ENCODE results near the gene CROCC2.

CROCC2 gene

DNA sequence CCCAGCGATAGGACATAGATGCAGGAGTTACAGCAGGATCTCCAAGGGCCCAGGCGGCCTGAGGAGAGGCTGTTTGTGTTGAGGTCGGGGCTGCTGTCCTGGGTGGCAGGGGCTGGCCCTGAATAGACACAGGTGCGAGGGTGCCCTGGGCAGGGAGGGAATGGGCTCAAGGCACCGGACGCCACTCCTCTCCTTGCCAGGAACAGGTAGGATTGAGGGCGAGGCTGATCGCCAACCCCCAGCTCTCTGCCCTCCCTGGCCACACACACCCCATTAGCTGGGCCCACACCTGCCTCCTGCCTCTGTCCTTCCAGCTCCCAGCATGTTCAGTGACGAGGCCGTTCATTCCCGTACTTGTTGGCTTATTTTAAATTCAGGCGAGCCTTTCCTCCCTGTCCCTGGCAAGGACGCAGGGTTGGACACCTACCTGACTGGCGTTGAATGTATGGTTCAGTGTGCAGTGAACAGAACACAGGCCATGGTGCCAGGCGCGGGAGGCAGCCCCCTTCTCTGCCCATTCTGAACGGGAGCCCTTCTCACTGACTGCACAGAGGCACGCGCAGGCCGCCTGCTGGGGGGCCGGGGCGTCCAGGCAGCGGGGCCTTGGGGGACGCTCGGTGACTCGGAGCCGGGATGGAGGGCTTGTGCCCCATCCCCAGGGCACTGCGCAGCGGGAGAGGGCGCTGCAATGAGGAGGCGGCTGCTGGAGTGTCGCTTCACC, 51.0 kb downstream of the CROCC2 start:
- ATAC-seq (no peak), DNase-seq (no peak)

DNA sequence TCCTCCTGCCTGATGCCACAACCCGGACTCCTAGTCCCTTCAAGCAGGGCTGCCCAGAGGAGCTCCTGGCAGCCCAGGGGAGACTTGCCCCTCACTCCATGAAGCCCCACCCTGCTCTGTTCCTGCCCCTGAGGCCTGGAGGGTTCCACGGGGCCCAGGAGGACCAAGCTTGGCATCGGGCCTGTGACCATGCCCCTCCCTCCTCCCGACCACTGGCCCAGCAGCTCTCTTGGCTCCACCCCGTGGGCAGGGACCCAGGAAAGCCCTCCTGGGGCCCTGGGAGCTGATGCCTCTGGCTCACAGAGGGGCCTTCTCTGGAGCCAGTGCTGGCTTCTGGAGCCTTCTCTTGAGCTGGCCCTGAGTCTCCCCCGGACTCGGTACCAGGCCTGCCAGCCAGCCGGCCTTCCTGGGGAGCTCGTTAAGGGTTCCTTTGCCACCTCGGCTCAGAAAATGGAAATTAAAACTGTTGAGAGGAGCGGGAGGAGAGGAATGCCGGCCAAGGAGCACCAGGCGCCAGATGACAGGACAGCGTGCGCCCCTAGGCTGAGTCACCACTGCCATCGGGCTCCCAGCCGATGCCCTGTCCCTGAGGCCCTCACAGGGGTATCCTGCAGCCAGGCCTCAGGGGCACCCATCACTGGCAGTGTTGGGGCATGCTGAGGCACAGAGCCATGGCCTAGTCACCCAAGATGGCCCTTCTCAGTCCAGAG, 51.7 kb downstream of the CROCC2 start:
- no peak for DNase-seq
- ATAC-seq: no peak

DNA sequence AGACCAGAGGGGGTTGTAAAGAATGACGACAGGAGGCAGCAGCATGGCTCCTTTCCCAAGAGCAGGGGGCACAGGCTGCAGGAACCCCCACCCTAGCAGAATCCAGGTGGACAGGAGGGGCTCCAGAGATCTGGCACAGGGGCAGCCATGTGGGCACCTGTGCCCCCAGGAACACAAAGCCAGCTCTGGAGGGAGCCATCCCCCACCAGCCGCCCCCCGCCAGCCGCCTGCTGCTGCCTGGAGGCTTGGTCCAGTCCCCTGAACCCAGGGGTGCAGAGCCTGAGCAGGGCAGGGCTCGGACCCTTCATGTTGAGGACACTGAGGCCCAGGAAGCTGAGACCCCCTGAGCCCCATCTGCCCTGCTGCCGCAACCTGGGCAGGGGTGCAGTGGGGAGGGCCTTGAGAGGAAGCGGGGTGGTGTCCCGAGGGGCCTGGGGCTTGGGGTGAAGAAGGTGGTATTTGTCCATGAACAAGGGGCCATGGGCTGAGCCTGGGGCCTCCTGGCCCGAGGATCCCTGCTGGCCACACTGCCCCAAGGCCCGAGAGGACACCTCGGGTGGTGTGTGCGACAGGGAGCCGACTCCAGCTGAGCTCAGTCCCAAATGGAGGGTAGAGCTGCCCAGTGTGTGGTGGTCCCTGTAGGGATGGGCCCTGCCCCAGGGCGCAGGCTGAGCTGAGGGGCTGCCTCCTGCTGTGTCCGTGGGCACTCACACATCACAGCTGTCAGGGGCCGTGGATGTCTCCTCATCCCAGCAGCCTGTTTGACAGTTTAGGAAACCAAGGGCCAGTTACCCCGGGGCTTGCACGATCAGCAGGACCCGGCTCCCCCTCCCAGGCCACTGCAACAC, 52.5 kb downstream of the CROCC2 start:
- ATAC-seq: no peak
- no peak for DNase-seq

DNA sequence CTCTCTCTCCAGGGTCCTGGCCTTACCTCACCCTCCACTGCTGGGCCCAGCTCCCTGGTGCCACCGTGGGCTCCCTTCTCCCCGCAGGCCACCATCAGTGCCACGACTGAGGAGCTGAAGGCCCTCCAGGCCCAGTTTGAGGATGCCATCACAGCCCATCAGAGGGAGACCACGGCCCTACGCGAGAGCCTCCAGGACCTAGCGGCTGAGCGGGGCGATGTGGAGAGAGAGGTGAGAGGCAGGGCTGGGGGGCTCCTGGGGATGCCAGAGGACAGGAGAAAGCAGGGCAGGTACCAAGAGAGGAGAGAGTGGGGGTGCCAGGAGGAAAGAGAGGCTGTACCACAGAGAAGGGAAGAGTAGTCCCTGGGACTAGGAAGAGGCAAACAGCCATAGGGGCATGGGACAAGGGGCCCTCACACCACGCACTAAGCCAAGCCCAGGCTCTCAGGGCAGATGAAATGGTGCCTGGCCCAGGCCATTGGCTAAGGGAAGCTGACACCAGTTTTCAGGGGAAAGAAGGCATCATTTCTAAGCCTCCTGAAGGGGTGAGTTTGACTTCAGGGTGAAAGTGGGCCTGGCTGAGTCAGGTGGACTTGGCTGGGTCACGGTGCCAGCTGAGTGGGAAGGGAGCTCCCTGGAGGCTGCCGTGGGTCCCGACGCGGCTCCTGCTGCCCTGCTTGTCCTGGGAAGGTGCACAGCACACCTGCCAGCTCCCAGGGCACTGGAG, 53.2 kb downstream of the CROCC2 start:
- no peak for ATAC-seq

DNA sequence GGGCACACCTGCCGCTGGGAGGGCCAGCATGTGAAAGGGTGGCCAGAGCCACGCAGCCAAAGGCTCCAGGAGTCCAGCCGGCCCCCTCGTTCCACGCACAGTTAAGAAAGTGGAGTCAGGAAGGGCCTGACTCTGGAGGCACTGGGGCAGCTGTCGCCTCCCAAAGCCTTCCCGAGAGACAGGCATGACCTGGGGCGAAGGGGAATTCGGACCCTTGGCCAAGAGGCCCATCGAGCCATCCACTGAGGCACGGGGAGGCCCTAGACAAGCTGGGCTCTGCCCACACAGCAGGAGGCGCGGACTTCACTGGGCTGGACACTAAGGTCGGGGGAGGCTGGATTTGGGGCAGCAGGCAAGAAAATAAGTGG, 53.8 kb downstream of the CROCC2 start:
- ATAC-seq: no peak
- DNase-seq: no peak

More for the DNA sequence above, 53.2 kb downstream of the CROCC2 start:
- DNase-seq: no peak

DNA sequence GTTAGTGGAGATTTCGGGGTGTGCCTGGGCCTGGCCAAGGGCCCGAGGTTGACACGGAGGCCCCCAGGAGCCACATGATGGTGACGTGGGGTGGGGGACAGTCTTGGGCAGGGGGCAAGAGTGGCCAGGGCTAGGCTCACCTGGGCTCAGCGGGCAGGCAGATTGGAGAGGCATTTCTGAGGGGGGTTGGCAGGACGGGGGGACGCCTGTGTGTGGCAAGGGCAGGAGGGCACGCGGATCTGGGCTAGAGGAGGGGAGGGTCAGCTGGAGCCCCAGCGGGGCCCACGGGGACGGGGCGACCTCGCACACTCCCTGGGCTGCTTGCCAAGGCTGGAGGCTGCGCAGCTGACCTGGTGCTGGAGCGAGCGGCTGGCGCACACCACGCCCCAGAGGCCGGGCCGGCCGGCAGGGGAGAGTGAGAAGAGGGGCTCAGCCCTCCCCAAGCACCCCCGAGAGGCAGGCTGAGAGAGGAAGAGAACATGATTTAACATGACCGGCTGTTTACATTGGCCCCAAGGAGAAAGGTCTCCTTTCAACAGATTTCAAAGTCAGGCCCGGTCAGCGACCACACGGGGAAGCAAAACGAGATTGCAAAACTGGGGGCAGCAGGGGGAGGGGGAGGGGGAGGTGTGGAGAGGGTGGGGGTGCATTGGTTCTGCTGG, 54.3 kb downstream of the CROCC2 start:
- no peak for DNase-seq
- ATAC-seq: no peak

DNA sequence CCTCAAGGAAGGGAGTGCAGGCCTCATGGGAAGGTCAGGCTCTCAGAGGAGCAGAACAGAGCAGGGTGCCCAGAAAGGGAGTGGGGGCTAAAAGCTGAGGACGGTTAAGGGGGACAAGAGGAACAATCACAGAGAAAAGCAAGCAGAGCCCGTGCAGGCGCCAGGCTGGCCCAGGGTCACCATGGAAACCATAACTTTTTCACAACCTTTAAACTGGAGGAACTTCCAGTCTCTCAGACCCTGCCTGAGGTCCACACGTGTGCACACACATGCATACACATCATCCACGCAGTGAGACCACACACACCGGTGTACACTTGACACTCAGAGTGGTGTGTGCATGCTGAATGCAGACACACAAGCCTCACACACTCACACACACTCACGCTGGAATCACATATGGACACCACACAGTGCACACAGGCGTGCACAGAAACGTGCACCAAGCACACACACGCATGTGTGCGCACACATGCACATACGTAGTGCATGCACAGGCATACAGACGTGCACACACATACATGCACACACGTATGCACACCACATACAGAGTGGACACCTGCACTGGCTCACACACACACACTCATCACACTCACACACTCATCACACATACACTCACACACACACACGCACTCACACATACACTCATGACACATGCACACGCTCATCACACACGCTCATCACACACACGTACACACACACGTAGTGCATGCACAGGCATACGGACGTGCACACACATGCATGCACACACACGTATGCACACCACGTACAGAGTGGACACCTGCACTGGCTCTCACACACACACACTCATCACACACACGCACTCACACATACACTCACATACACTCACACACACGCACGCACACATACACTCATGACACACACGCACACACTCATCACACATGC, 55.1 kb downstream of the CROCC2 start:
- ATAC-seq: no peak

DNA sequence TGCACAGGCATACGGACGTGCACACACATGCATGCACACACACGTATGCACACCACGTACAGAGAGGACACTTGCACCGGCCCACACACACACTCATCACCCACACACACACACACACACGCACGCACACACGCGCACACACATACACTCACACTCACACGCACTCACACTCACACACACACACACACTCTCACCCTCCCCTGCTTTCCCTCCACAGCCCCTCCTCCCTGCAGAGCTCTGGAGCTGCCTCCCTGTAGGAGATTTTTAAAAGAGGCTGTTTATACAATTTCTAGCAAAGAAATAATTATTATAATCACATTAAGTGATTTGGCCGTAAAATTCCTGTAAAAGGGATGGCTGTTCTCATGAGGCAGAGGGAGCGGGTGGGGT, 55.8 kb downstream of the CROCC2 start:
- ATAC-seq (no peak), DNase-seq (no peak)

More for the DNA sequence above, 55.1 kb downstream of the CROCC2 start:
- DNase-seq: no peak

DNA sequence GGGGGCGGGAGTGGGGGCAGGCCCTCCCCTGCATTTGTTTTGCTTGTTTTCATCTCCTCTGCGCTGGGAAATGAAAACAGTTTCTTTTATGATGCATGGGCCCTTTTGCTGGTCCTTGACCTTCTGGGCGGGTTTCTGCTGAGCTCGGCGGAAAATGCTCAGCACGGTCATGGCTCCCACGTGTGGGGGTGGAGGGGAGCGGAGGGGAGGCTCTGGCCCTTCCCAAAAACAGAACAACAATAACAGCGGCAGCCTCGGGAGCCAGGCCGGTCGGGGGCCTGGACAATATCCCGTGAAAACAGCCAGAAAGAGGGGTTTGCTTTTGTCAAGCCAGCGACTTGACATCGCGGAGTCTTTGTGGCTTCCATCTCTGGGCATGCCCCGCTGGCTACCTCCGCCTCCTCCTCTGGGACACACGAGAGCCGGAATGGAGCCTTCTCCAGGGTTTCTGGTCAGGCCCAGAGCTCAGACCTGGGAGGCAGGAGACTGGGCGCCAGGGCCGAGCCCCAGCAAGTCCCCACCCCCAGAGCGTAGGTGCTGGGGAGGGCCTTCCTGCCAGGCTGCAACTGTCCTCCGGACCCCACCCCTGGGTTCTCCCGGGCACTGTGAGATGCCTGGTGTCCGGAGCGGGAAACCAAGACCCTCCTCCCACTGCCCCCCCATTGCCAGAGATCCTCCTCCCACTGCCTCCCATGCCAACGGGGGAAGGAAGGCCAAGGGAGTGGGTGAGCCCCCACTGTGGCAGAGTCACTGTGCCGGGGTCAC, 56.3 kb downstream of the CROCC2 start:
- ATAC-seq (no peak), DNase-seq (no peak)

DNA sequence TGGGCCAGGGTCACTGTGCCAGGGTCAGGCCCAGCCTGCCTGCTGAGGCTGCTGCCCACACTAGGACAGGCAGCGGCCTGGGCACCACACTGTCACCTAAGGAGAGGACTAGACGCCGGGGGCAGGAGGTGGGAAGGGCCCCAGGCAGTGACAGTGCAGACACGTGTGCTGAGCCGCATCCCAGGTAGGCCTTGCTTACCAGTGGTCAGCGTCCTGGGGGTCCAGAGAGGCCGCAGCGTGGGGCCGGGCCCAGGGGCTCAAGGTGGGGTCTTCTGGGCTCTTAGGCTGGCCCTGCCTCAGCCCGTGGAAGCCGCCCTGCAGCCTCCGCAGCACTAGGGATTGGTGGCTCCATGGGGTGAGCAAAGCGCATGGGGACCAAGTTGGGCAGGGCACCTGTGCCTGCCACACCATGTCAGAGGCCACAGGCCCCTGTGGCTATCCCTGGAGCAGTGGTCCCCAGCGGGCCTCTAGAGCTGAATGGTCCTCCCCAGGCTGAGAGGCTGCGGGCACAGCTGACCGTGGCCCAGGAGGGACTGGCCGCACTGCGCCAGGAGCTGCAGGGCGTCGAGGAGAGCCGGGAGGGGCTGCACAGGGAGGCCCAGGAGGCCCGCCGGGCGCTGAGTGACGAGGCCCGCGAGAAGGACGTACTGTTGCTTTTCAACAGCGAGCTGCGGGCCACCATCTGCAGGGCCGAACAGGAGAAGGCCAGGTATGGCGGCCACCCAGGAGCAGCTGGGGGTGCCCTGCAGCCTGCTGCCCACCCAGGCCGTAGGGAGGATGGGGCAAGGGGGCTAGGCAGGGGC, 57.1 kb downstream of the CROCC2 start:
- ATAC-seq (no peak), DNase-seq (no peak)

DNA sequence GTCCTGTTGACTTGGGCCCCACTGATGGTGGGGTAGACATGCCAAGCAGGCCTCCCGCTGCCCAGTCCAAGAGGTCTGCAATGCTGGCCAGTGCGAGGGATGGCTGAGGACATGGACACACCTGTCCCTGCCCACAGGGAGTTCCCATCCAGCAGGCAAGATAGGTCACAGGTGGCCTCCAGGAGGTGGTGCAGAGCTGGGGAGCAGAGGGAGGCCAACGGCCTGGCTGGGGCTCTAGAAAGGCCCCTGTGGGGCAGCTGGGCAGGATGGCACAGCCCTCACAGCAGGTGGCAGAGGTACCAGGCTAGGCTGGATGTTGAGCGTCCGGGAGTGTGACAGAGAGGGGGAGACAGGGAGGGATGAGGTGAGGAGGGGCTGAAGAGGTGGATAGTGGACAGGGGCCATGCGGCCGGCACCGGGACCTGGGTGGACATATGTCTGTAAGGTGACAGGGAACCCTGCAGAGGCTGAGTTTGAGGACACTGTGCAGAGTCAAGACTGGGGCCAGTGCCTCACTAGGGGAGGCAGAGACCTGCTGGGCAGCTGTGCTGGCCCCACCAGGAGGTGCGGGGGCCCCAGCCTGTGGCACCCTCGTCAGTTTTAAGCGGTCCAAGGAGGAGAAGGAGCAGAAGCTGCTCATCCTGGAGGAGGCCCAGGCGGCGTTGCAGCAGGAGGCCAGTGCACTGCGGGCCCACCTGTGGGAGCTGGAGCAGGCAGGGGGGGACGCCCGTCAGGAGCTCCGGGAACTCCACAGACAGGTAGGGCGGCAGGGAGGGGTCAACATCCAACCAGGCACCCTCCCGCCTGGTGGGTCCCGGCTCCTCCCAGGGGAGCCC, 58.0 kb downstream of the CROCC2 start:
- no peak for ATAC-seq
- DNase-seq: no peak

DNA sequence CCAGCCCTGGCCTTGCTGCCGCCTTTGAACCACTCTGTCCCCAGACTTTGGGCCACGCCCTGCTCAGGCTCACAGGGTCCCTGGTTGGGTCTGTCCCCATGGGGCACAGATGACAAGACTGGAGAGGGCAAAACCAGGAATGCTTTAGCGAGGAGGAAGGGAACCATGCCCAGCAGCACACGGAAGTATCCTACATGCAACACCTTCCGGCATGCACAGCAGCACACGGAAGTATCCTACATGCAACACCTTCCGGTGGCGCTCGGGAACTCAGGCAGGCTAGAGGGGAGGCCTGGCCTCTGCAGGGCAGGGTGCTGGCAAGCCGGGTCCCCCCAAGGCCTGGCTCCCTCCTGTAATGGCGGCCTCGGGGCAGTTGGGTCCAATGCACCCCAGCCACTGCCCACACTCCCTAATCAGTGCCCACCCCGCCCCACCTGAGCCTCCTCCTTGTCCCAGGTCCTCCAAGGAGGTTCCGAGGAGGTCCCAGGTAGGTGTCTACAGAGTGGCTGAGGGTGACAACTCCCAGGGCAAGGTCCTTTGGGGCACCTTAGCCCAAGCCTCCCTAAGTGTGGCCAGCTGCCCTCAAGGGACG, 58.7 kb downstream of the CROCC2 start:
- ATAC-seq (no peak), DNase-seq (no peak)

DNA sequence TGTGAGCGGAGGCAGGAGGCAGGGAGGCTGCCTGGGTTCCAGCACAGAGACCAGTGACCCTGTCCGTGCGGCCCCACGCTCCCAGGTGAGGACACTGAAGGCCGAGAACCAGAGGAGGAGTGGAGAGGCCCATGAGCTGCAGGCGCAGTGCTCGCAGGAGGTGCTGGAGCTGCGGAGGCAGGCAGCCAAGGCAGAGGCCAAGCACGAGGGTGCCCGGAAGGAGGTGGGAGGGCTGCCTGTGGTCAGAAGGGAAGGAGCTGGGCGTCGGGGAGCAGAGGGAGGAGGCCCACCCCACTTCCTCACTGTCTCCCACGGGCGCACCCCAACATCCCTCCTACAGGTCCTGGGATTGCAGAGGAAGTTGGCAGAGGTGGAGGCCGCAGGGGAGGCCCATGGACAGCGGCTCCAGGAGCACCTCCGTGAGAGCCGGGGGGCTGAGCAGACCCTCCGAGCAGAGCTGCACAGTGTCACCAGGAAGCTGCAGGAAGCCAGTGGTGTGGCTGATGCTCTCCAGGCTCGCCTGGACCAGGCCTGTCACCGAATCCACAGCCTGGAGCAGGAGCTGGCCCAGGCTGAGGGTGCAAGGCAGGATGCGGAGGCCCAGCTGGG, 59.3 kb downstream of the CROCC2 start:
- ATAC-seq (no peak), DNase-seq (no peak)

DNA sequence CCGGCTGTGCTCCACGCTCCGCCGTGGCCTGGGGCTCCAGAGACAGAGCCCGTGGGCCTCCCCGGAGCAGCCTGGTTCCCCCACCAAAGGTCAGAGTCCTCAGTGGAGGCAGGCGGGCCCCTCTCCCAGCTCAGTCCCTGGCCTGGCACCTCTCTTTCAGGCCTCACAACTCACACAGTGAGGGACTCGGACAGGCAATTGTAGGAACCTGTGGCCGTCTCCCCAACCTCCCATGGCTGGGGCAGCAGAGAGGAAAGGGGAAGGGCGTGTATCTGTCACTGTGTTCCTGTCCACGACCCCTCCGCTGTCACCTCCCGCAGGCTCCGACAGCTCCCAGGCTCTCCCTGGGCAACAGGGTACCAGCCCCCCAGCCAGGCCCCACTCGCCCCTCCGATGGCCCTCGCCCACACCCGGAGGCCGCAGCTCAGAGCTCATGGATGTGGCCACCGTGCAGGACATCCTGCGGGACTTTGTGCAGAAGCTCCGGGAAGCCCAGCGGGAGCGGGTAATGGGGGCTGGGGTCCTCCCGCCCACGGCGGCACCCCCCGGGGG, 59.8 kb downstream of the CROCC2 start:
- DNase-seq: no peak
- no peak for ATAC-seq

DNA sequence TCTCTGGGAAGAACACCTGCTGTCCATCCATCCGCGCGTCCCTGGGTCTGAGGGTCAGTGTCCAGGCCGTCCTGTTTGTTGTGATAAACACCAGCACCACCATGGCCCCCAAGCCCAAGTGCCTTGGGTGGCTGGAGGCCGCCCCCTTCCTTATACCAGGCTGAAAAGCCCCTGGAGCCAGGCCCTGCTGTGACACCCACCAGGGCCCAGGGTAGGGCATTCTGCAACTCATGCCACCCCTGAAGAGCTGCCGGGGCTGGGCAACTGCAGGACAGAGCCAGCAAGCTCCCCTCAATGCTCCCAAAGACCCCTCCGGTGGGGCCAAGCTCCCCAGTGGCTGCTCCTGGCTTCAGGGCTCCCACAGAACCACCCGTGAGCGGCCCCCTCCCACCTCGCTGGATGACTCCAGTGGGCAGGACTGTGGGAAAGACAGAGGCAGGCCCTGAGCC, 60.3 kb downstream of the CROCC2 start:
- no peak for DNase-seq
- no peak for ATAC-seq

DNA sequence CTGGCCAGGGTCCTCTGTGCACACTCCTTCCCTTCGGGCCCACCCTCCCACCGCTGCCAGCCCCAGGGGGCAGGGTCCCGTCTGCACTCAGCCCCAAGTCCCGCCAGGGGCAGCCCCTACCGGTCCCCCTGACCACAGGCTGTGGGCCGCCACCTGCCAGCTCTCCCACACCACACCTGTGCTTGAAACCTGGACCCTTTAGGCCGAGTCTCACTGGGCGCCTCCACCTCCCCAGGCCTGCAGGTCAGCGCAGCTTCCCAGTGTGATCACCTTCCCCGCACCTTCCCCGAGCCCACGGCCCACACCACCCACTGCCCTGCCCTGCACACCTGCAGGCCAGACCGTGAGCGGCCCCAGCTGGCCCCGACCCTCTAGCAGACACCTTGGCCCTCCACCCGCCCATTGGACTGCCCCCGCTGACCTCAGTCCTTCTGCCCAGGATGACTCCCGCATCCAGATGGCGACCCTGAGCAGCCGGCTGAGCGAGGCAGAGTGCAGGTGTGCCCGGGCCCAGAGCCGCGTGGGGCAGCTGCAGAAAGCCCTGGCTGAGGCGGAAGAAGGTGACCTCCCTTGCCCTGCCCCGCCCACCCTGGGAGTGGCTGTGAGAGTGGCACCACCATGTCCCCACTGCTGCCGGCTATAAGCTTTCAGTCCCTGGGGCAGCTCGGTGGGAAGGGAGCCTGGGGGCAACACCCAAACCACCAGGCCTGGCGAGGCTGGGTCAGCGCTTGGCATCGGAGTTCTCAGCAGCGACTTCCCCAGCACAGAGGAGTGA, 61.0 kb downstream of the CROCC2 start:
- DNase-seq: no peak
- no peak for ATAC-seq
